Stimulated activated CD4-positive, alpha-beta T cell treated with anti-CD3 and anti-CD28 coated beads, TNF-alpha, amount 100 ng/mL, for 24 hours (primary cell): ENCODE data around the gene GULP1.

Experiments
- DNase-seq, 3 experiments: peaks; one replicate each; pipeline ENCODE4 v3.0.0-alpha.2; 2020; ENCODE audit warnings: low read depth in 3 of 3

GULP1 gene

DNA sequence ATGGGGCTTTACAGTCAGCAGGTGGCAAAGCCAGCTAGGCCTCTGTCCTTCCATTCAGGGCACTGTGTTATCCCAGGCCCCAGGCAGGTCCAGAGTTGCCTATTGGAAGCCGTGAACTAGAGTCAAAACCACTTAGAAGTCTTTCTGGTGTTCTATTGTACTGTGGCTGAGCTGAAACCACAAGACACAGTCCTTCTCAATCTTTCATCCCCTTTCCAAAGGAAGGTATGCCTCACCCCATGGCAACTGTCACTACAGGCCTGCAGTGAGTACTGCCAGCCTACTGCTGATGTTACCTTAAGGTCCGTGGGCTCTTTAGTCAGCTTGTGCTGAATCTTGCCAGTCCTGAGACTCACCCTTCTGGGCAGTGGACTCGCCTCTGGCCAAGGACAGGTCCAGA is 181.6 kb downstream of the GULP1 start:
- no peak for DNase-seq

- no peak for DNase-seq
These were observed 182.6 kb downstream of the GULP1 start for GRCh38 chr2:188474316-188474715.

- no peak for DNase-seq
These were observed 184.3 kb downstream of the GULP1 start for GRCh38 chr2:188475945-188476344.

DNA sequence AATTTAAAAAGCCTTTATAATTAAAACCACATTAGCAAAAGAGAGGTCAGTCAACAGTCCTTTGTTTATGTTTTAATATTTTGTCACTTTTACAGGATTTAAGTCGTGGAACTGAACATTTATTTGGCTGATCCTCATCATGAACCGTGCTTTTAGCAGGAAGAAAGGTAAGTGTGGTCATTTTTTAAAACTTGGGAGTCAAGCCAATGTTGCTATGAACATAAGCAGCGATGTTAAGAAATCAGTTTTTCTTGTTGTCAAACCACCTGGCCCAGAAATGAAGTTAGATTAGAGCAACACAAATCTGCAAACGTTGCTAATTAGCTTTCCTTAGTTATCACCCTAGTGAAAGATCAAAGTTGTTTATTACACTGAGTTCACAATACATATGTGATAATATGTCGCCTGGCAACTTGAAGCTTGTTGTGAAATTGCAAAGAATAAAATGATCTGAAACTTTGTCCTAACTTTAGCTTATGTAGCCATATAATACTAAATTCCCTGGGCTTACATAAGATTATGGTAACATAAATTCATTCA is 186.0 kb downstream of the GULP1 start:
- DNase-seq = no peak

GRCh38 chr2:188478724-188479123 is 187.1 kb downstream of the GULP1 start:
- DNase-seq = no peak

GRCh38 chr2:188481474-188481873 is 189.8 kb downstream of the GULP1 start:
- no peak for DNase-seq

DNA sequence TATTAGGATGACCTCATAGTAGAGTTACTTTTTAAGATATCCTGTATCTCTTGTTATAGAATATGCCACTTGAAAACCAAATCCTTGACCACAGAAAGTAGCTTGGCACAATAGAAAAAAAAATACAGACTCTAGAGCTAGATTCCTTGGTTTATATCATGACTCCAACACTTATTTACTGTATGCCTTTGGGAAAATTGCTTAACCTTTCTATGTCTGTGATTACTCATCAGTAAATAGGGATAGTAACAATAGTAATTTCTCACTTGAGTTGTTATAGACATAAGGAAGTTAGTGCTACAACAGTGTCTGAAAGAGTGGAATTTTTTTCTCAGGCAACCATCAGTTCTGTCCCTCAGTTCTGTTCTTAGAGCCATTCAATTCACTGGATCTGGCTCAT is 193.8 kb downstream of the GULP1 start:
- DNase-seq = no peak

DNA sequence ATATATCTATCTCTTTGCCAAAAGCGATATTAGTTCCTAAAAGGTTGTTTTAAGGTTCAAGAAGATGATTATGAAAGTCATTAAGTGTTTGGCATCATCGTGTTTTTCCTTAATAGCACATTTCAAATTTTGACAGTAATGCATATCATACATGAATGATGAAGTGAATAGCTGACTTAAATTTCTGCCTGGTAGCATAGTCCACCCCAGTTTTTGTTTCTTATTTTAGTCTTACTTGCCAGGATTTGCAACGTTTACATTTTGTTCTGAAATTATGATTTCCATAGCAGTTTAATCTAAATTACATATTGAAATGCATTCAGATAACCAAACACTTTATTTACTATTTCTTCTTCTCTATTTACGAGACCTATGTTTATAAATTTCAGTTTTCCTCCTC is 201.1 kb downstream of the GULP1 start:
- no peak for DNase-seq

GRCh38 chr2:188494906-188495305 is 203.2 kb downstream of the GULP1 start:
- DNase-seq = no peak

DNA sequence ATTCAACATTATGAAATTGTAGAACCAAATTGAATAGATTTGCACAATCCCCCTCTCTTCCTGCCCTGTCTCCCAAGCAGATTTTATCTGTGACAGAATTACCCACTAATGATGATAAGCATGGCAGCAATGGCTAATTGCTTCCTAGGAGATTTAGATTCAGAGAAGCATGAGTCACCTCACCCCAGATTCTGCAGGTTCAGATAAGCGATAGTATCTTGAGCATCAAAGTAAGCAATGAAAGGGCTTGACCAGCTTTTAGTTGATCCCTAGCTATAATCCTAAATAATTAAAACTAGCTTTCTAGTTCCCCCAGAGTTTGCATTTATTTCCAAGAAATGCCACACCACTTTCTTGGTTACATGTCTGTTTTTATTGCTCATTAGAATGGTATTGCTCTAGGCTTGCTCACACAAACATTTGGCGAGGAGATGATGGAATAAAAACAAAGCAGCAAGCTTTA is 204.3 kb downstream of the GULP1 start:
- DNase-seq = no peak

DNA sequence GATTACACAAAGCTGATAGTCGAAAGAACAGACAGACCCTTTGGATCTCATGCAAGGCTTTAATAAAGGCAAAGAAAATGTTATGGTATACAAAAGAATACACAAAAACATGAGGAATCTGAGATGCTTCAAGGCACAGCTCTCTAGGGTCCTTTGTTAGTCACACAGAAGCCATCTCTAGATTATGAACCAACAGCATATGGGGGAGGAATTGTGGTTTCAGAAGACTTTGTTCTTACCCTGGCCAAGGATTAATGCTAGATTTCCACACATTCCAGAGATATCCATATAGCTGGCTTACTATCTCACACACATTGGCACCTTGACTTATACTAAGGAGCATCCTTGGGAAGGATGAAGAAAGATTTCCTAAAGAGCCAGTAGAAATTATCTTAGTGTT is 206.1 kb downstream of the GULP1 start:
- DNase-seq = no peak

DNA sequence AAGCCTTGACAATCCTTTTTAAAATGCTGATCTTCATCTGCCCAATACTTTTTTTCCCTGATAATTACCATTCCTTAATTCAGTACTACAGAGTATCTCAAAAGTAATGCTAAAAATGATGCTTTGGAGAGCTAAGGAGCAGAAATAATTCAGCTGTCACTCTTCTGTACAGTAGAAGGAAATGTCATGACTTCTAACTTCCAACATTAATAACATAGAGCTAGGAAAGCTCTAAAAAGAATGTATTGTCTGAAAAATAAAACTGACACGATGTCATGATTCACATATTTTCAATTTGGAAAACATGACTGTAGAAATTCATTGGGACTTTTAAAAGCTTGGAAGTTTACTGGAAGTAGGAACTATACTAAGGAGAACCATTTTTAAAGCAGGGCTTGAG is 212.3 kb downstream of the GULP1 start:
- no peak for DNase-seq

- no peak for DNase-seq
These were observed 215.2 kb downstream of the GULP1 start for GRCh38 chr2:188506843-188507242.

DNA sequence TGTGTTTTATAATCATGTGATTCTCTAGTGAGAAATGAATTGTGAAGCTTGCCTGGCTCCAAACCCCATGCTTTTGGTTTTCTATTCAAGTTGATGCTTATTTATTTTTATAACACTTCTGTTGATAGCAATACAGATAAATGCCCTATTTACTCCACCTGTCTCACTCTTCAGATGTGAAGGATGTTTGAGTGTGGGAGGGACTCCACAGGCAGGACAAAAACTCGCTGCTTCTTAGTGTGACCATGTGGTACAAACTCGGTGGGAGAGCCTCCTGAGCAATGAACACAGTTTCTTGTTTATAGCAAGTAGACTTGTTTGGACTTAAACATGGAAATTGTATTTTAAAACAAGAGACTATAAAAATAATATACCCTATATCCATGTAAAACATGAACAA is 219.7 kb downstream of the GULP1 start:
- no peak for DNase-seq

GRCh38 chr2:188512456-188512855 is 220.8 kb downstream of the GULP1 start:
- no peak for DNase-seq

GRCh38 chr2:188515918-188516317 is 224.2 kb downstream of the GULP1 start:
- DNase-seq = no peak

DNA sequence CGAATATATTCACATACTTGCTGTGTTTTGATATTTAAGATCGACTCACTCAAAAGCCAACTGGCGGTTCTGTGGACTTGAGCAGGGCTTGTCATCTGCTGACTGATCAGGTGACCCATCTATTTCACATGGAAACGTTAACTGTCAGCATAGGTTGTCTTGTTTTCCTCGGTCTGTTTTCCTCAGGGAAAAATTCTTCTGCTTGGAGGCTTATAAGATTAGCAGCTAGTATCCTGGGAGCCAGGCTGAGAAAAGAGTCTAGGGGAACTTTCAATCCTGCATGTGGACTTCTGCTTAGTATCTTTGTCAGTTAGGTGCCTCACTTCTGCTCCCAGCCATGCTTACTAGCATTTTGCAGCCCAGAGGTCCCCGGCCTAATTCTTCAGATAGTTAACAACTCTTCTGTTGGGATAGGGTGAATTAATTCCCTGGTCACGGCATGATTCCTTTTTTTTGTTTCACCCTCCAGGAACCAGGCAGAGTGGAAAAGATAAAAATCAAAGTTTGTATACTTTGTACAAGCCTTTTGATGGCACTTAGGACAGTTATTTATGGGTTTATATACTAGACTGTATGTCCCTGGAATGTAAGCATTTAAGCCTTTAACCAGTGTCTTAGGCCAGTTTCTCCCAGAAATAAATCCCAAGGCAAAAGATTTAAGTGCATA is 226.0 kb downstream of the GULP1 start:
- DNase-seq = no peak

DNA sequence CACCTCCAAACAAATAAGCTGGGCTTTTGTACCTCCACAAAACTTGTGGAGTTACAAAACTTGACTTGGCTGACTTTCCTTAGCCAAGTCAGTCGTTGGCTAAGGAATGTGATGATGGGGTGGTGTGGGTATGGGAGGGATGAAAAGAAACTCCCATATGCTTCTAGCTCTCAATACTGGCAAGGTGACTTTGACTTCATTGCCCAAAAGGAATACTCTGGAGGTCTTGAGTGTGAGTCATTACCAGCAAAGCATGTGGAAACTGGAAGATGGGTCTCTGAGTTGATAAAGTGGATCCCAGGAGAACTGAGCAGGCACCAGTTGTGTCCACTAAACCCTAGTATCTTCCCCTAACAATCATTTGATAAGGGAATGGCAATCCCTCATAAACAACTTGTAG is 226.7 kb downstream of the GULP1 start:
- no peak for DNase-seq

GRCh38 chr2:188519136-188519535 is 227.5 kb downstream of the GULP1 start:
- DNase-seq = no peak

DNA sequence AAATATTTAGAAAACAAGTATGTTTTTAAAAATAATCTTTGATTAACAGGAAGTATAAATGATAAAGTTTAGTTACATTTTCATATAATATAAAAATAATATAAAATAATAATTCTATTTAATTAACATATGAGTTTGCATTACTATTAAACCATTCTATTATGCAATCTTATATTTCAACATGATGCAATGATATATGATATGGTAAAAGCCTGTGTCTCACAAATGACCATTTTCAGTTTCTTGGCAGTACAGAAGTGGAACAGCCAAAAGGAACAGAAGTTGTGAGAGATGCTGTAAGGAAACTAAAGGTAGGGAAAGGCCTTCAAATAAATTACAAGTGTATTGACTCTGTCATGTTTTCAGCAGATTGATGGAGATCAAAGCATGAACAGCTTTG is 230.8 kb downstream of the GULP1 start:
- DNase-seq = no peak

GRCh38 chr2:188523919-188524318 is 232.2 kb downstream of the GULP1 start:
- no peak for DNase-seq

GRCh38 chr2:188524519-188525113 is 232.9 kb downstream of the GULP1 start:
- peak in 1 of 3 experiments; percentile 1 for DNase-seq

DNA sequence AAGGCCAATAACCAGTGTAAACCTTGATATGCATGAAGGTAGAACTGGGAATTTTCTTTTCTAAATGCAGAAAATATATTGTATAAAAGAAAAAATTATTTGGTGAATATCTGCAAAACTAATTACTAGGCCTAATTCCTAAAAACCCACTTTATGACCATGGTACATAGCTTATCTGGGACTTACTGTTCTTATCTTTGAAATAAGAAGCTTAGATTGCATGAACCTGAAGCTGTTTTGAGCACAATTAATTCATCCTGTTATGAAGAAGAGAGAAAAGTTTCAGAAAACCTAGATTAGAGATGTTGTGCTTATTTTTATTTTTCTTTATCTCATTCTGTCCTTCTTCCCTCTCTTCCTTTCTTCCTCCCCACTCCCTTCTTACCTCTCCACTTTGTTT is 235.0 kb downstream of the GULP1 start:
- DNase-seq = no peak

- DNase-seq = no peak
These were observed 235.5 kb downstream of the GULP1 start for GRCh38 chr2:188527141-188527540.
